Esophagus squamous epithelium (tissue), 4 donors: ENCODE results near the gene KRTCAP3.

ENCODE experiments used
- CTCF ChIP-seq, 6 experiments: fragments of 450-650 bp in 4 of 6; fragments of 200-600 bp in 2 of 6; sonication (generic) in 2 of 6; IDR thresholded peaks; one replicate each; pipeline ENCODE4 v1.5.1; 2016 to 2019; ENCODE audit warnings: antibody characterized with exemption in 6 of 6, mild to moderate bottlenecking in 4 of 6, moderate library complexity in 4 of 6
- POLR2A ChIP-seq, 4 donors: fragments of 450-650 bp; IDR thresholded peaks; one replicate each; pipeline ENCODE4 v1.6.1; 2017; ENCODE audit warnings: antibody characterized with exemption in 4 of 4, mild to moderate bottlenecking in 4 of 4, moderate library complexity in 3 of 4

GRCh38 chr2:27489498-27490397 is 47.6 kb downstream of the KRTCAP3 start, which contains the start of gene IFT172:
- TF ChIP-seq CTCF (IDR thresholded peaks at IDR 0.05) (no peak), POLR2A (IDR thresholded peaks at IDR 0.05) (peak in 1 of 4 donors; percentile 65)
